Smooth muscle cell (in vitro differentiated cells): Measurements from ENCODE around the gene FABP6. TPM values are rescaled to one million over a fixed set of nuclear protein-coding genes. Genes with fewer than 3 reads are reported as not detected.

ENCODE experiments used
- DNase-seq: peaks from one replicate; lab custom pipeline; 2025; ENCODE audit not compliant: unreplicated experiment; lab: John Stamatoyannopoulos, UW
- H2AFZ ChIP-seq: fragments of 200-600 bp; sonication (generic); 2 replicates; pipeline ENCODE4 v1.6.0; 2016; ENCODE audit warnings: antibody characterized with exemption, low read depth, mild to moderate bottlenecking
- H3F3A ChIP-seq: fragments of 200-600 bp; sonication (generic); 2 replicates; pipeline ENCODE4 v1.6.0; 2017; ENCODE audit warnings: antibody characterized with exemption, low read depth
- H3K27ac ChIP-seq: fragments of 200-600 bp; sonication (generic); 2 replicates; pipeline ENCODE4 v1.5.1; 2016; ENCODE audit warnings: low read depth, mild to moderate bottlenecking
- H3K27me3 ChIP-seq: fragments of 200-600 bp; sonication (generic); 2 replicates; pipeline ENCODE4 v1.6.1; 2016; ENCODE audit warnings: low read depth, mild to moderate bottlenecking
- H3K36me3 ChIP-seq: fragments of 200-600 bp; sonication (generic); 2 replicates; pipeline ENCODE4 v1.5.1; 2016; ENCODE audit warnings: low read depth
- H3K4me1 ChIP-seq: fragments of 200-600 bp; sonication (generic); 2 replicates; pipeline ENCODE4 v1.5.1; 2016; ENCODE audit warnings: low read depth
- H3K4me2 ChIP-seq: fragments of 200-600 bp; sonication (generic); 2 replicates; pipeline ENCODE4 v1.6.0; 2016; ENCODE audit warnings: mild to moderate bottlenecking
- H3K4me3 ChIP-seq: fragments of 200-600 bp; sonication (generic); 2 replicates; pipeline ENCODE4 v1.5.1; 2016; ENCODE audit warnings: mild to moderate bottlenecking
- H3K79me2 ChIP-seq: fragments of 200-600 bp; sonication (generic); 2 replicates; pipeline ENCODE4 v1.6.0; 2016; ENCODE audit warnings: low read depth, mild to moderate bottlenecking
- H3K9ac ChIP-seq: fragments of 200-600 bp; sonication (generic); 2 replicates; pipeline ENCODE4 v1.6.0; 2016; ENCODE audit warnings: low read depth
- H3K9me3 ChIP-seq: fragments of 200-600 bp; sonication (generic); replicated peaks from 2 replicates; pipeline ENCODE4 v1.5.1; 2016; ENCODE audit warnings: low read depth
- H4K20me1 ChIP-seq: fragments of 200-600 bp; sonication (generic); 2 replicates; pipeline ENCODE4 v1.6.0; 2016; ENCODE audit warnings: low read depth
- WGBS: methylation state at CpG from one replicate; pipeline ENCODE4 v1.1.7; 2016; ENCODE audit warnings: low lambda C conversion rate; 5-methylcytosine and 5-hydroxymethylcytosine counted together
- polyA plus RNA-seq: library from polyadenylated mRNA; unstranded; fragments of >200 nt; fragmentation: Nextera tagmentation; extraction: Ambion mirVana; gene quantifications from 2 replicates; pipeline ENCODE4 v1.2.1, GENCODE V29; 2016
- total RNA-seq: library from RNA; depleted of rRNA; stranded (reverse); fragments of >200 nt; gene quantifications from 2 replicates; pipeline ENCODE4 v1.2.3, GENCODE V29; 2014
- TF ChIP-seq, protein P1 (sequence below): fragments of 200-600 bp; sonication (generic); IDR thresholded peaks from 2 replicates; pipeline ENCODE4 v1.5.1; 2017; ENCODE audit warnings: borderline replicate concordance, mild to moderate bottlenecking, antibody characterized with exemption; ENCODE audit not compliant: insufficient read depth, poor library complexity, severe bottlenecking

FABP6 gene
- total and polyA plus RNA-seq, 2 experiments from 2014 or later: 1.3 TPM; not detected in 1

DNA sequence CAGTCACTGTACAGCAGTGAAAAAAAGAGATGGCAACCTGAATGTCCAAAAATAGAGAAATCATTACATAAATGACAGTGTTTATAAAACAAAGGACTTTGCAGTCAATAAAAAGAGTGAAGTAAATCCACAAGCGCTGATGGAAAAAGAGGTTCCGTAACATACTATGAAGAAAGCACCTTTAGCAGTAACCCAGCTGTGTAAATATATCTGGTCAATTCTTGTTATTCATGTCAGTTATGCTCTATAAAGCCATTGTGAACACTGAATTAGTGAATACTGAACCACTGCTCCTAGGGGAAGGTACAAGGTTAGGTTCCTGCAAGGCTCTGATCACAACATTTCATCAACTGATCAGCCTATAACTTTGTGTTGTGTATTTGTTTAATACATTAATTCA lies 43.6 kb downstream of the FABP6 start:
- Histone ChIP-seq H3K4me3 (no peak overlapping the region), H3K36me3 (no peaks in the 10 kb centered on the region), H3F3A (peaks cover 7% of the 10 kb centered on the region), H3K79me2 (no peaks in the 10 kb centered on the region), H3K9me3 (no peaks in the 10 kb centered on the region), H3K27ac (no peak overlapping the region), H3K27me3 (no peaks in the 10 kb centered on the region), H3K9ac (no peak overlapping the region), H3K4me1 (peaks cover 23% of the 10 kb centered on the region), H4K20me1 (no peaks in the 10 kb centered on the region), H2AFZ (no peak overlapping the region), H3K4me2 (no peak overlapping the region)
- TF ChIP-seq, protein P1, sequence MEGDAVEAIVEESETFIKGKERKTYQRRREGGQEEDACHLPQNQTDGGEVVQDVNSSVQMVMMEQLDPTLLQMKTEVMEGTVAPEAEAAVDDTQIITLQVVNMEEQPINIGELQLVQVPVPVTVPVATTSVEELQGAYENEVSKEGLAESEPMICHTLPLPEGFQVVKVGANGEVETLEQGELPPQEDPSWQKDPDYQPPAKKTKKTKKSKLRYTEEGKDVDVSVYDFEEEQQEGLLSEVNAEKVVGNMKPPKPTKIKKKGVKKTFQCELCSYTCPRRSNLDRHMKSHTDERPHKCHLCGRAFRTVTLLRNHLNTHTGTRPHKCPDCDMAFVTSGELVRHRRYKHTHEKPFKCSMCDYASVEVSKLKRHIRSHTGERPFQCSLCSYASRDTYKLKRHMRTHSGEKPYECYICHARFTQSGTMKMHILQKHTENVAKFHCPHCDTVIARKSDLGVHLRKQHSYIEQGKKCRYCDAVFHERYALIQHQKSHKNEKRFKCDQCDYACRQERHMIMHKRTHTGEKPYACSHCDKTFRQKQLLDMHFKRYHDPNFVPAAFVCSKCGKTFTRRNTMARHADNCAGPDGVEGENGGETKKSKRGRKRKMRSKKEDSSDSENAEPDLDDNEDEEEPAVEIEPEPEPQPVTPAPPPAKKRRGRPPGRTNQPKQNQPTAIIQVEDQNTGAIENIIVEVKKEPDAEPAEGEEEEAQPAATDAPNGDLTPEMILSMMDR: no peak
- WGBS: 96% methylated on average over 2 of the region's 2 CpGs
- no peak for DNase-seq

DNA sequence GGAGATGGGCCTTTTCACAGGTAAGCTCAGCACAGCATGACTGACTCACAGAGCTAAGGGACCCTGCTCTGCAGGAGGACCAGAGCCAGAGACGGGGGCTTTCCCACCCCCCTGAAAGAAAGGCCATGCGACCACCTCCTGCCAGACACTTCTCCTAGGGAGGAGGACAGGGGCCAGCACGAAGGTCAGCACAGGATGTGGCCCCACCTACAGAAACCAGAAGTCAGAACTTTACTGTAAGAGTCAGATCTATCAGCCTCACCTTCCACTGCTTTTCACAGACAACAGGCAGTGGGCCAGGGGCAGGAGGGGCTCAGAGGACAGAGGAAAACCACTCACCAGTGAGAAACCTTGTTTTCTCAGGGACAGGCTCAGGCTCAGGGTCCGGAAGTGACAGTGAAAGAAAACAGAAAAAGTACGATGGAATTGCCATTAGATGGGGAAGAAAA lies 45.2 kb downstream of the FABP6 start:
- WGBS: 61% methylated on average over 5 of the region's 5 CpGs

DNA sequence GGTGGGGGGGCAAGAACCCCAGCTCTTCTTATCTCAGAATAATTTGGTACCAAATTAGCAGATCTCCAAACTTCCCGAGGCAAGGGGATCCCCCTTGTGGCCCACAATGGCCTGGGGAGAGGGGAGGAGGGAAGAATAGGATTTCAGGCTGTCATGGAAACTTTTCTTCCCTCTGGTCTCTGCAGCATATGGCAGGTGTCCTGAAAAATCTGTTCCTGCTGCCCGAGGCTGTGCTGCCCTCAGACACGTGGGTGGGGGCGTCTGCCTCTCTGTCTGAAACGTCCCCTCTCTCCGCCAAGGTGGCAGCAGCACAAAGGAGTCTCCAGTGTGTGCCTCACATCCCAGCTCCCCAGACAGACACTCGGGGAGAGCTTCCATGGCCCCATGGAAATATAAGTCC lies 49.0 kb downstream of the FABP6 start:
- no peaks in the 10 kb centered on the region for H3K9me3 ChIP-seq
- no peak overlapping the region for H3K9ac ChIP-seq
- H4K20me1 ChIP-seq: no peaks in the 10 kb centered on the region
- 73% methylated on average over 7 of the region's 7 CpGs for WGBS
- H3K79me2 ChIP-seq: peaks cover 18% of the 10 kb centered on the region
- DNase-seq: no peak
- H2AFZ ChIP-seq: no peak overlapping the region
- no peak overlapping the region for H3K4me2 ChIP-seq
- no peaks in the 10 kb centered on the region for H3K36me3 ChIP-seq
- H3K4me3 ChIP-seq: no peak overlapping the region
- H3K27me3 ChIP-seq: no peaks in the 10 kb centered on the region
- no peaks in the 10 kb centered on the region for H3K4me1 ChIP-seq
- TF ChIP-seq, protein P1: no peak
- H3K27ac ChIP-seq: no peak overlapping the region
- no peaks in the 10 kb centered on the region for H3F3A ChIP-seq

More for the DNA sequence above, 45.2 kb downstream of the FABP6 start:
- peaks cover 7% of the 10 kb centered on the region for H3F3A ChIP-seq
- H3K4me3 ChIP-seq: no peak overlapping the region
- no peaks in the 10 kb centered on the region for H3K27me3 ChIP-seq
- no peaks in the 10 kb centered on the region for H4K20me1 ChIP-seq
- H3K79me2 ChIP-seq: no peaks in the 10 kb centered on the region
- TF ChIP-seq, protein P1: no peak
- no peak overlapping the region for H3K27ac ChIP-seq
- H3K4me1 ChIP-seq: peaks cover 23% of the 10 kb centered on the region
- H3K9ac ChIP-seq: no peak overlapping the region
- no peak overlapping the region for H3K4me2 ChIP-seq
- DNase-seq: no peak
- H2AFZ ChIP-seq: no peak overlapping the region
- no peaks in the 10 kb centered on the region for H3K36me3 ChIP-seq
- H3K9me3 ChIP-seq: no peaks in the 10 kb centered on the region

DNA sequence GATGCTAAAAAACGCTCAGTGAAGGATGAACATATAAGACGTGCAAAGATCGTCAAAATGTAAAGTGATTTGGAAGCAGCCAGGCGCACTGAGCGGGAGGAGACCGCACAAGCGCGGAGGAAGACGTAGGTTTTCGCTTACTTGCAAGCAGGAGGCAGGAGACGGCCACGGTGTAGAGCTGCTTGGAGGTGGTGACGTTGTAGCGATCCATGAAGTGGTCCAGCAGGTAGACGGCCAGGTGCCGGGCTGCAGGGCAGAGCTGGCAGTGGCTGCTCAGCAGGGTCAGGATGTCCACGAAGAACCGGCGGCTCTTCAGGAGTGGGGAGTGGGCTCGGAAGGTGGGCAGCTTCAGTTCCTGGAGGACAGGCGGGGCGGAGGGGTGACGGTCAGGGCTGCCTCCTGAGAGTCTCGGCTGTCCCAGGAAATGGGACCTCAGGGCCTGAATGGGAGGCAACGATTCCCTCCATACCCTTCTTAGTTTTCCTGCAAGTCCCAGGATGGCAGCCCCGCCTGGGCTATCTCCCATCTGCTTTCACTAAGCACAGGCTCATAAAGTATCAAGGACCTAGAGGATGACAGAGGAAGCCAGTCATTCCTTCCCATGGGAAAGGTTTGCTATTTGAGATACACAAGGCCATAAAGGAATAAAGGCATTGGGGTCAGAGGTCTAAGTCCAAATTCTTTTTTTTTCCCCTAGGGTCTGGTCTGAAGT lies 51.2 kb downstream of the FABP6 start:
- WGBS: 93% methylated on average over 22 of the region's 26 CpGs
- no peaks in the 10 kb centered on the region for H3K9me3 ChIP-seq
- peaks cover 4% of the 10 kb centered on the region for H3K4me1 ChIP-seq
- H3F3A ChIP-seq: no peaks in the 10 kb centered on the region
- no peak overlapping the region for H3K4me3 ChIP-seq
- TF ChIP-seq, protein P1: no peak
- no peak overlapping the region for H3K9ac ChIP-seq
- H3K27me3 ChIP-seq: no peaks in the 10 kb centered on the region
- H4K20me1 ChIP-seq: no peaks in the 10 kb centered on the region
- no peak overlapping the region for H3K27ac ChIP-seq
- no peaks in the 10 kb centered on the region for H3K36me3 ChIP-seq
- peaks cover 18% of the 10 kb centered on the region for H3K79me2 ChIP-seq
- no peak overlapping the region for H3K4me2 ChIP-seq
- DNase-seq: no peak
- no peak overlapping the region for H2AFZ ChIP-seq
